ENCODE results near the gene NGFR. TPM values are rescaled to one million over a fixed set of nuclear protein-coding genes. Genes with fewer than 3 reads are reported as not detected.
A peak's percentile ranks its signal among the peaks of the same experiment; 100 is the strongest.

The NGFR gene
- total RNA-seq, 1 experiment from 2014 or later: not detected

DNA sequence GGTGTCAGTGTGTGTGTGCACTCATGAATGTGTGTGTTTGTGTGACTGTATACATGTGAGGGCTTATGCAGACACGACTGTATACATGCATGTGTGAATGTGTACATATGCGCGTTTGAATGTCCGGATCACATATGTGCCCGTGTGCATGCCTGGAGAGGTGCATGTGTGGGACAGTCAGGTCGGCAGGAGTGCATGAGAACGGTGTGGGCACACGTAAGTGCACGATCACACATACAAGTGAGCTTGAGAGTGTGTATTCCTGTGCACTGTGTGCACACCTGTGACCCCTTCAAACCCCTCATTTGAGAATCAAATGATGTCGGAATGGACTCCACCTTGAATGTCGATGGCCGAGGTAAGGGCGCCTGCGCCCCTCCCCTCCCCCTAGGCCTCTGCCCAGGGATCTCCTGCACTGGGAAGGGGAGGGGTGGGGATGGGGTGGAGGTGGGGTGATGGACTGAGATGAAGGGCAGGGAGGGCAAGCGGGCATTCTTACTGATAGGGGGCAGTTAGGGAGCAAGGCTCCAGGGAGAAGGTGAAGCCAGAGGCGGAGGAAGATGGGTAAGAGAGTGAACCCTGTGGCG, 601 bp upstream of the NGFR start:
- Histone ChIP-seq H4K20me1 (ENCODE audit: low read length) (no peaks in the 10 kb centered on the region), H3K4me2 (ENCODE audit: low read length) (0 out of 2 replicates have a peak overlapping the region, but pooled peaks have one; percentile 36), H3K79me2 (ENCODE audit: low read length) (no peaks in the 10 kb centered on the region), H2AFZ (ENCODE audit: low read length) (no peak overlapping the region), H3K36me3 (ENCODE audit: low read depth, low read length) (no peaks in the 10 kb centered on the region), H3K9me2 (replicated peaks; ENCODE audit: low read length) (no peaks in the 10 kb centered on the region), H3K27me3 (ENCODE audit: low read length) (peaks cover 72% of the 10 kb centered on the region), H3K27ac (ENCODE audit: low read length) (no peak overlapping the region), H3K4me1 (ENCODE audit: insufficient read depth, low read length) (peaks cover 16% of the 10 kb centered on the region), H3K9me3 (ENCODE audit: low read length) (no peaks in the 10 kb centered on the region), H3K9ac (ENCODE audit: low read length) (no peak overlapping the region), H3F3A (ENCODE audit: low read length, unreplicated experiment) (no peaks in the 10 kb centered on the region), H3K4me3 (ENCODE audit: low read length) (no peak overlapping the region)
- DNase-seq: no peak
- intact Hi-C loops (cut with micrococcal nuclease): no loop called here
- BruUV-seq (replicated peaks): no TSS peak
- TF ChIP-seq EZH2phosphoT487 (IDR thresholded peaks at IDR 0.05; ENCODE audit: borderline replicate concordance, low read length) (no peak), EZH2 (IDR thresholded peaks at IDR 0.05; ENCODE audit: low read length, unreplicated experiment) (no peak)
- TF ChIP-seq, protein P1, sequence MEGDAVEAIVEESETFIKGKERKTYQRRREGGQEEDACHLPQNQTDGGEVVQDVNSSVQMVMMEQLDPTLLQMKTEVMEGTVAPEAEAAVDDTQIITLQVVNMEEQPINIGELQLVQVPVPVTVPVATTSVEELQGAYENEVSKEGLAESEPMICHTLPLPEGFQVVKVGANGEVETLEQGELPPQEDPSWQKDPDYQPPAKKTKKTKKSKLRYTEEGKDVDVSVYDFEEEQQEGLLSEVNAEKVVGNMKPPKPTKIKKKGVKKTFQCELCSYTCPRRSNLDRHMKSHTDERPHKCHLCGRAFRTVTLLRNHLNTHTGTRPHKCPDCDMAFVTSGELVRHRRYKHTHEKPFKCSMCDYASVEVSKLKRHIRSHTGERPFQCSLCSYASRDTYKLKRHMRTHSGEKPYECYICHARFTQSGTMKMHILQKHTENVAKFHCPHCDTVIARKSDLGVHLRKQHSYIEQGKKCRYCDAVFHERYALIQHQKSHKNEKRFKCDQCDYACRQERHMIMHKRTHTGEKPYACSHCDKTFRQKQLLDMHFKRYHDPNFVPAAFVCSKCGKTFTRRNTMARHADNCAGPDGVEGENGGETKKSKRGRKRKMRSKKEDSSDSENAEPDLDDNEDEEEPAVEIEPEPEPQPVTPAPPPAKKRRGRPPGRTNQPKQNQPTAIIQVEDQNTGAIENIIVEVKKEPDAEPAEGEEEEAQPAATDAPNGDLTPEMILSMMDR (conservative IDR thresholded peaks at IDR 0.05; ENCODE audit: low read depth, low read length): no peak
- ATAC-seq: no peak
- CTCF ChIA-PET: no interaction called here
- POLR2A ChIA-PET (ENCODE audit: unreplicated experiment): no interaction called here

DNA sequence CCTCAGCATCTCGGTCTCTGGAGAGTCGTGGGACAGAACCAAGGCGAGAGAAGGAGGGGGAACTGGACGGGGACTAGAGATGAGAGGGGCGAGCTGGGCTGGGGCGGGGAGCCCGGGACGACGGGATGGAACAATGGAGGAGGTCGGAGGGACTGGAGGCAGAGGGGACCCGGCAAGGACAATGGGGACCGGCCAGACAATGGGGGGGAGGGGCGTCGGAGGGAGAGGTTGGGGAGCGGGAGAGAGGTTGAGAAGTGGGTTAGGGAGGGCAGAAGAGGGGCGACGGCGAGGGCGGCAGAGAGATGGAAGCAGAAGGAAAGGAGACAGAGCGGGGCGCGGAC, 719 bp downstream of the NGFR start:
- Histone ChIP-seq H3K36me3 (ENCODE audit: low read depth, low read length) (no peaks in the 10 kb centered on the region), H3K4me2 (ENCODE audit: low read length) (peak overlapping the region; percentile 82), H3K9ac (ENCODE audit: low read length) (no peak overlapping the region), H3K27me3 (ENCODE audit: low read length) (peaks cover 68% of the 10 kb centered on the region), H3K27ac (ENCODE audit: low read length) (no peak overlapping the region), H3K9me2 (replicated peaks; ENCODE audit: low read length) (no peaks in the 10 kb centered on the region), H4K20me1 (ENCODE audit: low read length) (no peaks in the 10 kb centered on the region), H3F3A (ENCODE audit: low read length, unreplicated experiment) (no peaks in the 10 kb centered on the region), H3K4me3 (ENCODE audit: low read length) (peak overlapping the region; percentile 55; the same call in 1 of the 2 replicates), H3K9me3 (ENCODE audit: low read length) (no peaks in the 10 kb centered on the region), H3K4me1 (ENCODE audit: insufficient read depth, low read length) (peaks cover 16% of the 10 kb centered on the region), H3K79me2 (ENCODE audit: low read length) (no peaks in the 10 kb centered on the region), H2AFZ (ENCODE audit: low read length) (0 out of 2 replicates have a peak overlapping the region, but pooled peaks have one; percentile 48)
- no TSS peak for BruUV-seq (replicated peaks)
- ChIA-PET CTCF (interaction anchor here (0.5 to 1.3 kb wide), 4 partner anchors 45 to 117 kb away, joined by 3 to 7 read pairs (median 5); no protein-coding TSS in a partner anchor), POLR2A (ENCODE audit: unreplicated experiment) (no interaction called here)
- peak; percentile 14 for TF ChIP-seq EZH2 (IDR thresholded peaks at IDR 0.05; ENCODE audit: low read length, unreplicated experiment)
- TF ChIP-seq, protein P1 (conservative IDR thresholded peaks at IDR 0.05; ENCODE audit: low read depth, low read length): no peak
- TF ChIP-seq EZH2phosphoT487 (IDR thresholded peaks at IDR 0.05; ENCODE audit: borderline replicate concordance, low read length): no peak
- DNase-seq: no peak
- ATAC-seq: no peak
- intact Hi-C loops (cut with micrococcal nuclease): loop anchor here (1.0 kb wide), 1 partner anchor 60 kb away; no protein-coding TSS in a partner anchor
